ENCODE measurements around the gene FUT8. TPM values are rescaled to one million over a fixed set of nuclear protein-coding genes. Genes with fewer than 3 reads are reported as not detected.

Gene FUT8
- total and polyA plus RNA-seq, 2 experiments from 2014 or later: 26.6 to 67.5 TPM

- no peaks in the 10 kb centered on the region for H3K9me2 ChIP-seq (replicated peaks; ENCODE audit: insufficient read depth)
- TF ChIP-seq CTCF (IDR thresholded peaks at IDR 0.05; ENCODE audit: poor library complexity) (no peak), EZH2 (IDR thresholded peaks at IDR 0.05; ENCODE audit: borderline replicate concordance) (no peak), EZH2phosphoT487 (IDR thresholded peaks at IDR 0.05; ENCODE audit: low read depth, severe bottlenecking, unreplicated experiment) (no peak)
- no peak overlapping the region for H3K4me2 ChIP-seq
- DNase-seq (ENCODE audit: low spot score): no peak
- no peaks in the 10 kb centered on the region for H3K27me3 ChIP-seq
- no peaks in the 10 kb centered on the region for H3K36me3 ChIP-seq (replicated peaks; ENCODE audit: insufficient read depth, low read depth)
- H3K9me3 ChIP-seq (ENCODE audit: low read depth): no peaks in the 10 kb centered on the region
- no peak overlapping the region for H3K27ac ChIP-seq
- H3K4me3 ChIP-seq: no peak overlapping the region
- H3K79me2 ChIP-seq: no peaks in the 10 kb centered on the region
- no peak overlapping the region for H2AFZ ChIP-seq
- H4K20me1 ChIP-seq (ENCODE audit: insufficient read depth, poor library complexity, severe bottlenecking): no peaks in the 10 kb centered on the region
- H3K4me1 ChIP-seq (ENCODE audit: insufficient read depth): no peaks in the 10 kb centered on the region
Measured at GRCh38 chr14:65555358-65555757, 142.8 kb downstream of the FUT8 start.

- Histone ChIP-seq H3K27ac (no peak overlapping the region), H2AFZ (no peak overlapping the region), H3K4me1 (ENCODE audit: insufficient read depth) (no peaks in the 10 kb centered on the region), H4K20me1 (ENCODE audit: insufficient read depth, poor library complexity, severe bottlenecking) (no peaks in the 10 kb centered on the region), H3K27me3 (no peaks in the 10 kb centered on the region), H3K79me2 (no peaks in the 10 kb centered on the region), H3K4me3 (no peak overlapping the region), H3K36me3 (replicated peaks; ENCODE audit: insufficient read depth, low read depth) (no peaks in the 10 kb centered on the region), H3K4me2 (no peak overlapping the region), H3K9me2 (replicated peaks; ENCODE audit: insufficient read depth) (no peaks in the 10 kb centered on the region), H3K9me3 (ENCODE audit: low read depth) (no peaks in the 10 kb centered on the region)
- DNase-seq (ENCODE audit: low spot score): no peak
- no peak for TF ChIP-seq EZH2phosphoT487 (IDR thresholded peaks at IDR 0.05; ENCODE audit: low read depth, severe bottlenecking, unreplicated experiment)
- TF ChIP-seq EZH2 (IDR thresholded peaks at IDR 0.05; ENCODE audit: borderline replicate concordance): no peak
- no peak for TF ChIP-seq CTCF (IDR thresholded peaks at IDR 0.05; ENCODE audit: poor library complexity)
- 67% methylated on average over 2 of the region's 2 CpGs for WGBS (ENCODE audit: low lambda C conversion rate, missing lambda C conversion rate)
Measured at GRCh38 chr14:65558363-65558762, 145.8 kb downstream of the FUT8 start.

GRCh38 chr14:65560340-65561027 lies 148.0 kb downstream of the FUT8 start:
- Histone ChIP-seq H2AFZ (no peak overlapping the region), H3K4me2 (no peak overlapping the region), H3K4me1 (ENCODE audit: insufficient read depth) (no peaks in the 10 kb centered on the region), H3K27ac (no peak overlapping the region), H3K4me3 (no peak overlapping the region), H3K27me3 (no peaks in the 10 kb centered on the region), H3K79me2 (no peaks in the 10 kb centered on the region), H4K20me1 (ENCODE audit: insufficient read depth, poor library complexity, severe bottlenecking) (no peaks in the 10 kb centered on the region), H3K9me3 (ENCODE audit: low read depth) (no peaks in the 10 kb centered on the region), H3K36me3 (replicated peaks; ENCODE audit: insufficient read depth, low read depth) (no peaks in the 10 kb centered on the region), H3K9me2 (replicated peaks; ENCODE audit: insufficient read depth) (no peaks in the 10 kb centered on the region)
- no peak for TF ChIP-seq EZH2 (IDR thresholded peaks at IDR 0.05; ENCODE audit: borderline replicate concordance)
- TF ChIP-seq EZH2phosphoT487 (IDR thresholded peaks at IDR 0.05; ENCODE audit: low read depth, severe bottlenecking, unreplicated experiment): no peak
- TF ChIP-seq CTCF (IDR thresholded peaks at IDR 0.05; ENCODE audit: poor library complexity): no peak
- no peak for DNase-seq (ENCODE audit: low spot score)
- WGBS (ENCODE audit: low lambda C conversion rate, missing lambda C conversion rate): 76% methylated on average over 2 of the region's 2 CpGs

Measured in hepatocyte (in vitro differentiated cells).